Activated naive CD8-positive, alpha-beta T cell treated with anti-CD3 and anti-CD28 coated beads for 36 hours (primary cell): ENCODE measurements around the gene C16orf74. TPM values are rescaled to one million over a fixed set of nuclear protein-coding genes. Genes with fewer than 3 reads are reported as not detected.
A peak's percentile ranks its signal among the peaks of the same experiment; 100 is the strongest.

Experiments used
- DNase-seq: peaks from one replicate; pipeline ENCODE4 v3.0.0; 2021
- H3K27ac Mint-ChIP-seq: one replicate; pipeline ENCODE4 v1.8.0; 2022; ENCODE audit warnings: mild to moderate bottlenecking, moderate library complexity, mixed read lengths
- H3K27me3 Mint-ChIP-seq: one replicate; pipeline ENCODE4 v1.8.0; 2022; ENCODE audit warnings: mild to moderate bottlenecking, mixed read lengths
- H3K36me3 Mint-ChIP-seq: one replicate; pipeline ENCODE4 v1.8.0; 2021; ENCODE audit warnings: mild to moderate bottlenecking, mixed read lengths
- H3K4me1 Mint-ChIP-seq: one replicate; pipeline ENCODE4 v1.8.0; 2021; ENCODE audit warnings: mixed read lengths
- H3K4me3 Mint-ChIP-seq: one replicate; pipeline ENCODE4 v1.8.0; 2022; ENCODE audit warnings: mild to moderate bottlenecking, moderate library complexity, mixed read lengths
- H3K9me3 Mint-ChIP-seq: one replicate; pipeline ENCODE4 v1.8.0; 2022; ENCODE audit warnings: mixed read lengths
- total RNA-seq, 2 experiments: library from RNA; stranded (reverse); gene quantifications; one replicate each; pipeline ENCODE4 v1.2.3, GENCODE V29; 2021

Gene C16orf74
- total RNA-seq, 2 experiments from 2014 or later, result 1.5 to 1.6 TPM

- Mint-ChIP-seq H3K36me3 (peaks cover 23% of the 10 kb centered on the region), H3K4me3 (peak overlapping the region; percentile 89), H3K27me3 (peaks cover 17% of the 10 kb centered on the region), H3K4me1 (peaks cover 12% of the 10 kb centered on the region), H3K9me3 (no peaks in the 10 kb centered on the region), H3K27ac (peak overlapping the region; percentile 84)
- no peak for DNase-seq
These were observed 63.0 kb downstream of the C16orf74 start for GRCh38 chr16:85687651-85688471.

DNA sequence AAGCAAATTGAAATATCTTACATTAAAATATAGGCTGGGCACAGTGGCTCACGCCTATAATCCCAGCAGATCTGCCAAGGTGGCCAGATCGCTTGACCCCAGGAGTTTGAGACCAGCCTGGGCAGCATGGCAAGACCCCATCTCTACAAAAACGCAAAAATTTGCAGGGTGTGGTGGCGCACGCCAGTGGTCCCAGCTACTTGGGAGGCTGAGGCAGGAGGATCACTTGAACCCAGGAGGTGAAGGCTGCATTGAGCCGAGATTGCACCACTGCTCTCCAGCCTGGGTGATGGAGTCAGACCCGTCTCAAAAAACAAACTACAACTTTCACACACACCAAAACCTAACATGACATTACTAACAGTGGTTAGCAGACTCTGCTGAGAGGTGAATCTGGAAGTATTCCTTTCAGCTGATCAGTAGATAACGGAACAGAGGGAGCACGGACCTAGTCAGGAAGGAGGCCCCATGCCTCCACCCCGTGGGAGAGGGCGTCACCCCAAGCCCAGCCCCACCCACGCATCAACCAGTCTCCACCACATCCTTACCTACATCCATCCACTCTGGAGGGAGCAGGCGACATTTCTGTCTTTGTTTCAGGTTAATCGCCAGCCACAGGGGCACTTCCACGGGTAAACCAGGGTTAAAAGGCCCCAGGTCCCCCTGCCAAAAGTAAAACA, 63.8 kb downstream of the C16orf74 start:
- Mint-ChIP-seq H3K27ac (peak overlapping the region; percentile 34), H3K27me3 (peaks cover 17% of the 10 kb centered on the region), H3K36me3 (peaks cover 23% of the 10 kb centered on the region), H3K4me3 (peak overlapping the region; percentile 89), H3K9me3 (no peaks in the 10 kb centered on the region), H3K4me1 (peaks cover 12% of the 10 kb centered on the region)
- peak; percentile 21 for DNase-seq

DNA sequence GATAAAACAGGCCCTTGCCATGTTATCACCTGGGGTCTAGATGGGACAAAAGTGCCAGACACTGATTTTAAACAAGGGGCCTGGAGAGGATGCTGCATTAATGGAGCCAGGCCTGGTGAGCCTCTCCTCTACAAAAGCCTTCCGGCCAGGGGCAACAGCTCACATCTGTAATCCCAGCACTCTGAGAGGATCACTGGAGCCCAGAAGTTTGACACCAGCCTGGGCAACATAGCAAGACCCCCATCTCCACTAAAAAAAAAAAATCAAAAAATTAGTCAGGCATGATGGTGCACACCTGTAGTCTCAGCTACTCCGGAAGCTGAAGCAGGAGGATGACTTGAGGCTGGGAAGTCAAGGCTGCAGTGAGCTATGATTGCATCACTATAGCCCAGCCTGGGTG, 65.6 kb downstream of the C16orf74 start:
- Mint-ChIP-seq H3K9me3 (no peaks in the 10 kb centered on the region), H3K36me3 (peaks cover 23% of the 10 kb centered on the region), H3K27me3 (peaks cover 6% of the 10 kb centered on the region), H3K27ac (no peak overlapping the region), H3K4me3 (no peak overlapping the region), H3K4me1 (peaks cover 12% of the 10 kb centered on the region)
- DNase-seq, result no peak

DNA sequence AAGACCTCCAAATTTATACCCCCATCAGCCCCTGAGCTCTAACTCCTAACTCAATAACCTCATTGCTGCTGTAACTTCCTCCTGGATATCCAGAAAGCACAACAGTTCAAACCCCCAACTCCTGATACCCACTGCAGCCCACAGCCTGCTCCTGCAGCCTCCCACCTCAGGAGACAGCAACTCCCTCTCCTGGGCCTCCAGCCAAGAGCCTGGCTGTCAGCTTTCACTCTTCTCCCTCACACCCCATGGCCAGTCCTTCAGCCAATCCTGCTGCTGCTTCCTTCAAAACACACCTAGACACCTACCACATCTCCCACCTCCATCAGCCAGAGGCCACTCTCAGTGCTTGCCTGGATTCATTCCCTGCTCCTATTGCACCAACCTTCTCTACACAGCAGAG, 67.5 kb downstream of the C16orf74 start:
- Mint-ChIP-seq H3K4me1 (peaks cover 9% of the 10 kb centered on the region), H3K4me3 (no peak overlapping the region), H3K36me3 (peaks cover 26% of the 10 kb centered on the region), H3K9me3 (no peaks in the 10 kb centered on the region), H3K27ac (peak overlapping the region; percentile 34), H3K27me3 (no peaks in the 10 kb centered on the region)
- no peak for DNase-seq

DNA sequence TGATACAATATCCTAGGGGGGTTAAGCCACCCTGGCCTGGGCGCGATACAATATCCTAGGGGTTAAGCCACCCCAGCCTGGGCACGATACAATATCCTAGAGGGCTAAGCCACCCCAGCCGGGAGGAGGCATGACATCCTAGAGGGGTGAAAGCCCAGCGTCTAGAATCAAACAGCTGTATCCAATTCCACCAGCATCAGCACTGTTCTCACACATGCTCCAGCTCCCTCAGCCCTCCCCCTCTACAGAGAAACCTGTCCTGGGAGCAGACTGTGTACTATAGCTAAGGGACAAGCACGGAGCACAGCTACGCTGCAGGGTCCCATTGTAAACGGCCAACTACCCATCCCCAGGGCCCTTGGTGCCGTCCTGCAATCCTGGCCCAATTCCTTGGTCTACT, 68.4 kb downstream of the C16orf74 start:
- H3K4me1 Mint-ChIP-seq, result peaks cover 14% of the 10 kb centered on the region

GRCh38 chr16:85681255-85681654, 69.6 kb downstream of the C16orf74 start:
- Mint-ChIP-seq H3K9me3 (no peaks in the 10 kb centered on the region), H3K27ac (no peak overlapping the region), H3K4me1 (peaks cover 9% of the 10 kb centered on the region), H3K4me3 (no peak overlapping the region), H3K27me3 (no peaks in the 10 kb centered on the region), H3K36me3 (peaks cover 12% of the 10 kb centered on the region)
- DNase-seq, result no peak

More for the DNA sequence above, 68.4 kb downstream of the C16orf74 start:
- peaks cover 22% of the 10 kb centered on the region for H3K36me3 Mint-ChIP-seq
- no peak for DNase-seq
- no peak overlapping the region for H3K27ac Mint-ChIP-seq
- H3K27me3 Mint-ChIP-seq, result no peaks in the 10 kb centered on the region
- no peaks in the 10 kb centered on the region for H3K9me3 Mint-ChIP-seq
- H3K4me3 Mint-ChIP-seq, result no peak overlapping the region

DNA sequence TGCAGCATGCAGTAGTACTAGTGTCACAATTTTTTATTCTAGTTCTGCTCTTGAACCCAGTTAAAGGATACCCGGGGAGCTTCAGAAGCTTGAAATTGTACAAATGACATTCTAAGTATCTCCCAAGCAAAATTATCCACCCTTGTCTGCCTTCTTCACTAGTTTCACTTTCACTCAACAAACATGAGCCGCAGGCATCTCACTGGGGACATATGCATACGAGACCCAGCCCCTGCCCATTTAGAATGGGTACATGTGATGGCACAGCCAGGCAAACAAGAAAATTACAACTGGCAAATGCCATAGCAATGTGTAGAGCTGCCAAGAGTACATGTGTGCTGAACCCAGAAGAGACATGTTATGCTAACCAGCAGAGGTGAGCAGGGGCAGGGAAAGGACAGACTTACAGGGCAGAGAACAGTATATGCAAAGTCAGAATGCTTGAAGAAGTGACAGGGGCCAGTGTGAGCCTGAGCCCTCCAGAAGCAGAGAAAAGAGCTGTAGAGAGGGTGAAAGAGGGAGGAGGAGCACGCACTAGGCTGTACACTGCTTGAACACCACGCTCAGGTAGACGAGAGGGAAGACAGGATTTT, 70.4 kb downstream of the C16orf74 start:
- H3K4me3 Mint-ChIP-seq, result no peak overlapping the region
- DNase-seq, result no peak
- H3K9me3 Mint-ChIP-seq, result no peaks in the 10 kb centered on the region
- peaks cover 9% of the 10 kb centered on the region for H3K36me3 Mint-ChIP-seq
- peaks cover 9% of the 10 kb centered on the region for H3K4me1 Mint-ChIP-seq
- no peaks in the 10 kb centered on the region for H3K27me3 Mint-ChIP-seq
- no peak overlapping the region for H3K27ac Mint-ChIP-seq

- Mint-ChIP-seq H3K4me3 (no peak overlapping the region), H3K36me3 (peaks cover 13% of the 10 kb centered on the region), H3K27me3 (no peaks in the 10 kb centered on the region), H3K9me3 (no peaks in the 10 kb centered on the region), H3K27ac (no peak overlapping the region), H3K4me1 (peaks cover 14% of the 10 kb centered on the region)
- no peak for DNase-seq
These were observed 71.0 kb downstream of the C16orf74 start for GRCh38 chr16:85679870-85680269.

DNA sequence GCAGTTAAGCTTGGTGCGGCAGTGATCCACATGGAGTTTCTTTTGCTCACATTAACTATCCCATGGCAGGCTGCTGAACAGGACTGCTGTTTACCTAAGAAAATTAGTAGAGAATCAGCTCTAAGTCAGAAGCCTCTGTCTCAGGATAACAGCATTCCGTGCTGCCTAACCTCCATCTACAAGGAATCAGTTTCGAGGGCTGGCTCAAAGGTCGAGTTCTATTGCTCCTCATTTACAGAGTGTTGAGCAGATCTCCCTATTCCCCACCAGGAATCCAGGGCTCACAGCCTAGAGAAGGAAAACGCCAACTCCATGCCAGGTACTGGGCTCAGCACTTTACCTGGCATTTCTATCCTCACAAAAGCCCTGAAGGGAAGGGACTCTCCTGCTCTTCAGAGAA, 72.1 kb downstream of the C16orf74 start:
- H3K4me1 Mint-ChIP-seq, result peaks cover 16% of the 10 kb centered on the region
- no peaks in the 10 kb centered on the region for H3K9me3 Mint-ChIP-seq
- no peak overlapping the region for H3K27ac Mint-ChIP-seq
- DNase-seq, result no peak
- H3K27me3 Mint-ChIP-seq, result no peaks in the 10 kb centered on the region
- peaks cover 11% of the 10 kb centered on the region for H3K36me3 Mint-ChIP-seq
- no peak overlapping the region for H3K4me3 Mint-ChIP-seq

DNA sequence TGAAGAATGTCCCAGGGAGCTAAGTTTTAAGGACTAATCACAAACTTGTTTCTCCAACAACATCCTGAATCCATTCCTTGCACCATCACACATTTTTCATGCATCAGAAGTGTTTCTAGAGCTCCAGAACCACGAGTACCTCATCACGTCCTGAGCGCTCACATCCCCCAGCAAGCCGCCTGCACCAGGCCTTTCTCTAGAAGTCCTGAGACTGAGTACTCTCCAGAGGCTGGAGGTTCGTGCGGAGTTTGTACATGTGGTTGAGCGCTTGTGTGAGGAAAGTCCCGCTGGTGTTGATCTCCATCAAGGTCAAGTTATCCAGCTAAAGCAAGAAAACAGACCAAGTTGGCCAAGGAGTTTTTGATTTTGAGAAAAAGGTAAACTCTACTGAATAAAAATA, 72.9 kb downstream of the C16orf74 start:
- Mint-ChIP-seq H3K9me3 (no peaks in the 10 kb centered on the region), H3K4me1 (peaks cover 16% of the 10 kb centered on the region), H3K27ac (peak overlapping the region; percentile 39), H3K36me3 (peaks cover 10% of the 10 kb centered on the region), H3K4me3 (no peak overlapping the region), H3K27me3 (no peaks in the 10 kb centered on the region)
- no peak for DNase-seq

- H3K4me3 Mint-ChIP-seq, result no peak overlapping the region
- H3K27ac Mint-ChIP-seq, result no peak overlapping the region
- H3K36me3 Mint-ChIP-seq, result peaks cover 13% of the 10 kb centered on the region
- no peak for DNase-seq
- peaks cover 16% of the 10 kb centered on the region for H3K4me1 Mint-ChIP-seq
- no peaks in the 10 kb centered on the region for H3K9me3 Mint-ChIP-seq
- no peaks in the 10 kb centered on the region for H3K27me3 Mint-ChIP-seq
These were observed 73.4 kb downstream of the C16orf74 start for GRCh38 chr16:85677383-85677967.

GRCh38 chr16:85676466-85676865, 74.4 kb downstream of the C16orf74 start:
- Mint-ChIP-seq H3K27ac (peak overlapping the region; percentile 49), H3K4me3 (no peak overlapping the region), H3K4me1 (peaks cover 16% of the 10 kb centered on the region)

GRCh38 chr16:85675251-85675874, 75.5 kb downstream of the C16orf74 start:
- Mint-ChIP-seq H3K4me1 (peaks cover 16% of the 10 kb centered on the region), H3K4me3 (no peak overlapping the region), H3K9me3 (no peaks in the 10 kb centered on the region), H3K27me3 (no peaks in the 10 kb centered on the region), H3K36me3 (peaks cover 17% of the 10 kb centered on the region), H3K27ac (peak overlapping the region; percentile 34)
- DNase-seq, result no peak

More at GRCh38 chr16:85676466-85676865, 74.4 kb downstream of the C16orf74 start:
- Mint-ChIP-seq H3K9me3 (no peaks in the 10 kb centered on the region), H3K36me3 (peaks cover 13% of the 10 kb centered on the region), H3K27me3 (no peaks in the 10 kb centered on the region)
- DNase-seq, result no peak

DNA sequence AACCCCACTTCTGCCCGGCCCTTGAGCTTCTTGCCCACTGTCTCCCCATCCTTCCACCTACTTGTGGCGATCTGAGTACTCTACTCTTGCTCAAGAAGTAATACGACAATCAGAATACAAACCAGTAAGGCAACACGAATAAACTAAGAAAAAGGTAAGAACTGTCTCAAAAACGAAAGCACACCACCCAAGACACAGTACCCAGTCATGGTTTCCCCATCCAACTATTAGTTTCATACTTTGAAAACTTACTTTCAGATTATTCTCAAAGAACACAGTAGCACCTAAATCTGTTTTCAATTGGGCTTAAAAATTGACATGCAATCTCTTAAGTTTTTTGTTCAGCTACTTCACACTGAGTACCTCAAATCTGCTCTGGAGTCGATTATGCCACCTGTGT, 76.1 kb downstream of the C16orf74 start:
- Mint-ChIP-seq H3K27me3 (no peaks in the 10 kb centered on the region), H3K4me3 (no peak overlapping the region), H3K4me1 (peaks cover 16% of the 10 kb centered on the region), H3K36me3 (peaks cover 20% of the 10 kb centered on the region), H3K27ac (peak overlapping the region; percentile 56), H3K9me3 (no peaks in the 10 kb centered on the region)
- DNase-seq, result no peak

- Mint-ChIP-seq H3K27me3 (no peaks in the 10 kb centered on the region), H3K9me3 (no peaks in the 10 kb centered on the region), H3K36me3 (peaks cover 17% of the 10 kb centered on the region), H3K27ac (peak overlapping the region; percentile 56), H3K4me3 (no peak overlapping the region), H3K4me1 (peaks cover 16% of the 10 kb centered on the region)
- no peak for DNase-seq
These were observed 76.5 kb downstream of the C16orf74 start for GRCh38 chr16:85674418-85674755.
